Stimulated activated CD8-positive, alpha-beta memory T cell treated with anti-CD3 and anti-CD28 coated beads, Interleukin-15, amount 100 ng/mL, for 1 hour (primary cell): ENCODE results near the gene POLR2L.

Experiments used
- DNase-seq: peaks from one replicate; pipeline ENCODE4 v3.0.0-alpha.2; 2020; ENCODE audit warnings: low read depth

POLR2L gene

DNA sequence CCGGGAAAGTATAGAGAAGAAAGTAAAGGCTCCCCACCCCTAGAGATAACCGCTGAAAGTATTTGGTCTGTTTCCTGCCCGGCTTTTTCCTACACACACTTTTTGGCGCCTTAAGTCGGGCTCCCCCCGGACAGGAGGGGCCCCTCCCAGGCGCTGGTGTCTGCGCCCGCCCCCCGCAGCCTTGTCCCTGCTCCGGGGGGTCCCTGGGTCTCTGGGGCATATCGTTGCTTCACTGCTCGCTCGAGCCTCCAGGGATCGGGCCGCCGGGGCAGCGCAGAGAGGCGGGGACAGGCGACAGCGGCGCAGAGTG, 15.5 kb downstream of the POLR2L start:
- DNase-seq = no peak

DNA sequence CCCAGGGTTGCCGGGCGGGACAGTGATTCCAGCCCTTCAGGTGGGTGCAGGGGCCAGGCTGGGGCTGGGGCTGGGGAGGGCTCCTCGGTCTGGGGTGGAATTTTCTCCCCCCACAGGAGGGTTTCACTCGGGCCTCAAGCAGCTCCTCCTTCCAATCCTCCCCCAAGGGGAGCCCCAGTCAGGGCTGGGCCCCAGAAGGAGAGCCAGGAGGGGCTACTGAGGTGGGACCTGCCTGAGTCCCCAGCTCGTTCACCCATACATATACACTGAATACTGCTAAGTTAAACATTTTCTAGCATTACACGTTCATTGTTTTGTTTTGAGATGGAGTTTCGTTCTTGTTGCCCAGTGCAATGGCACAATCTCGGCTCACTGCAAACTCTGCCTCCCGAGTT, 16.1 kb downstream of the POLR2L start:
- DNase-seq = no peak

DNA sequence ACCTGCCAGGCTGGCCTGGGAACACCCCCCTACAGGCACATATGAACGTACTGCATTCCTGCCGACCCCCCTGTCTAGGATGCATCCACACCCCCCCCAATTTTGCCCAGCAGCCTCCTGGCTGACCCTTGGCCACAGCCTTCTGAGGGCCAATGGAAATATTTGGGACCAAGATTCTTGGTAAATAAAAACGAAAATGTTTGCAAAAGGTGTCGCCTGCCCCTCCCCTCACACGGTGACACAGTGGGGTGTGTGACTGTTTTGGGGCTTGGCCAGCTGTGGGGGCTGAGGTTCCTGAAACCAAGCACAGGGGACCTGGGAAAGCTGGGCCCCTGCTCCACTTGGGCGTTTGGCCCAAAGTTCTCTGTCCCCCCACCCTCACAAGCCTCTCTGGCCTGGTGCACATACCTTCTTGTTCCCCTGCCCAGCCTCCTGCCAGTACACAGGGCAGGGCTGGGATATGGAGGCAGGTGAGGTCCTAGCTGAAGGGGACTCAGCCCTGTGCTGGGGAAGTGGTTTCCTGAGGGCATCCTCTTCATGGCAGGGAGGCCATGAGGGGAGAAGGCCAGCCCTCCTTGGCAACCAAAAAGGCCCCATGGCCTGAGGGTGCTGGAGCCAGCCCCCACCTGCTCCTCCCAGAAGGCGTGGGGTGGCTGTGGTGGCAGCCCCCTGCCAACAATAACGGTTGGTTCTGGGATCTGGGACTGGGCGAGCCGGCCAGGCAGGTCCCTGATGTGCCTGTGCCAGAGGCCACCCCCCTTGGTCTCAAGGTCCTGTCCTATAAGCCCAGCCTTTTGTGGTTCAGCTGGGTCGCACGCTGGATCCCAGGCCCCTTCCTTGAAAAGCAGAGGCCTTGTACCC, 16.7 kb downstream of the POLR2L start:
- DNase-seq = no peak

- no peak for DNase-seq
Measured at GRCh38 chr11:824942-825341, 17.4 kb downstream of the POLR2L start.

GRCh38 chr11:824292-824880, 17.9 kb downstream of the POLR2L start:
- DNase-seq = no peak

DNA sequence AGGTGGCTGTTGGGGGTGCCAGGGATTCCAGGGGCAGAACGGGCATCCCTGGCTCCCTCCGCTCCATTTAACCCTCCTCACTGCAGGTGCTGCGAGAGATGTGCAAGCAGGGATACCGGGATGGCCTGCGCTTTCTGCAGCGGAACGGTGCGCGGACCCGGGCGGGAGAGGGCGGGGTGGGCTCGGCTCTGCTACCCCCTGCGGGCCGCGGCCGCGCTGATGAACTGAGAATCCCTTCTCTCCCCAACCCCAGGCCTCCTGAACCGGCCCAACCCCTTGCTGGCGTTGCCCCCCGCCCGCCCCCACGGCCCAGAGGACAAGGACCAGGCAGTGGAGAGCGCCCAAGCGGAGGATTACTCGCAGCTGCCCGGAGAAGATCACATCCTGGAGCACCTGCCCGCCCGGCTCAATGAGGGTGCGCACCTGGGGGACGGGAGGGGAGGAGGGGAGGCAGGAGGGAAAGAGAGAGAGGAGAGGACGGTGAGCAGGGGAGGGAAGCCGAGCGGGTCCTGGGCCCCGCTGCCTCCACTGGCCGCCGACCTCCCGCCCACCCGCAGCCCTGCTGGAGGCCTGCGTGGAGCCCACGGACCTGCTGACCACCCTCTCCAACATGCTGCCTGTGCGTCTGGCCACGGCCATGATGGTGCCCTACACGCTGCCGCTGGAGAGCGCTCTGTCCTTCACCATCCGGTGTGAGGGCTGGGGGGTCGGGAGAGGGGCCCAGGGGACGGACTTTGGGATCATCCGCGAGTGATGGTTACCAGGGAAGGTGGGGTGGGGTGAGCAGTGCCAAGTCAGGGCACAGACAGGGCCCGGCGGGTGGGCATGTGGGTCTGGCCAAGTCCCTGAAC, 18.7 kb downstream of the POLR2L start:
- no peak for DNase-seq

DNA sequence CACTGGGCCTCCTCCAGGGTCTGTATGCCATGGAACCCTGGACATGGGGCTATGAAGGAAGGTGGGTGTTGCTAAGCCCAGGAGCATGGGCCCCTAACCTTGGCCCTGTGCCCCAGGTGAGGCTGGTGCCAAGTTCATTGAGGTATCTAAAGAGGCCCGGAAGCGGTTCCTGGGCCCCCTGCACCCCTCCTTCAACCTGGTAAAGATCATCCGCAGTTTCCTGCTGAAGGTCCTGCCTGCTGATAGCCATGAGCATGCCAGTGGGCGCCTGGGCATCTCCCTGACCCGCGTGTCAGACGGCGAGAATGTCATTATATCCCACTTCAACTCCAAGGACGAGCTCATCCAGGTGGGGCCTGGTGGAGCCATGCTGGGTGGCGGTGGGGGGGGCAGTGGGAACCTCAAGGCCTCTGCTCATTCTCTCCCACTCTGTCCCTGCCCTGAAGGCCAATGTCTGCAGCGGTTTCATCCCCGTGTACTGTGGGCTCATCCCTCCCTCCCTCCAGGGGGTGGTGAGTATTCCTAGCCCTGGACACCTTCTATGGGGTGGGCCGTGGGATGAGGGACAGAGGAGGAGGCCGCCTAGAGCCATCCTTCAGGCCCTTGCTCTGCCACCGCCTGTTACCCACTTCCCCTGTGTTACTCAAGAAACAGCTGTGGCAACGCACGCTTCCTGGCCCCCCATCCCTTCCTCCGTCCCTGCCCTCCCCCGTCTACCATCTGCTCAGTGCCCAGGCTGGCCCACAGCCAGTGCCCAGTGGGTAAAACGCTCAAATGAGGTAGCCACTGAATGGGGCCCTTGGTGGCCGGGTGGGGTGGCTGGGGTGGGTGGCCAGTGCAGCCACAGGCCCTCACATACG, 20.6 kb downstream of the POLR2L start:
- no peak for DNase-seq

- no peak for DNase-seq
Measured at GRCh38 chr11:820655-821511, 21.4 kb downstream of the POLR2L start.

DNA sequence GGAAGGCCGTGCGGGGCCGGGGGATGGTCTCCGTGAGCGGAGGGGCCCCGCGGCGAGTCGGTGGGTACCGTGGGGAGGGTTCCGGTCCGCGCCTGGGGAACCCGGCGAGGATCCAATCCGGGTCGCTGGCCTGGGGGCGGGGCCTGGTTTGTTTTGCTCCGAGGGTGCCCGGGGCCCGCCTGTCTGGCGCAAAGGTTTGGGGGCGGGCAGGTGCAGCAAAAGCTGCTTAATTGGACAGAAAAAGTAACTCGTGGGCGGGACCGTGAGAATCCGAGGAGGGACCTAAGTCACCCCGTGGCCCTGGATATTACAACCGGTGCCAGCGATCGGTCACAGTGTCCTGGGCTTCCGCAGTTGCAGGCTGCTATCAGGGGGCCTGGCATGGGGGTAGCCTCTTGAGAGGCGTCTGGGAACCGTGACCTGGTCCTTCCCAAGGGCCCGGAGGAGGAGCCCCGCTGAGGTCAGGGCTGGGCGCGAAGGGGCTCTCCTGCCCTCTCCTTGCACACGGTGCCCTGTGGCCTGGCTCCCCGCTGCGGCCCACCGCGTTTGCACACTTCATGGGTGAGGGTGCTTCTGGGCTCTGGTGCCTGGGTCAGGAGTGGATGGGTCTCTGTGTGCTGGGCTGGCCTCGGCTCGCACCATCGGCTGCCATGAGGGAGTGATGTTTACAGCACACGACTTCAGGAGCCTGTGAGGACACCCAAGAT, 22.2 kb downstream of the POLR2L start:
- peak; percentile 88 for DNase-seq

DNA sequence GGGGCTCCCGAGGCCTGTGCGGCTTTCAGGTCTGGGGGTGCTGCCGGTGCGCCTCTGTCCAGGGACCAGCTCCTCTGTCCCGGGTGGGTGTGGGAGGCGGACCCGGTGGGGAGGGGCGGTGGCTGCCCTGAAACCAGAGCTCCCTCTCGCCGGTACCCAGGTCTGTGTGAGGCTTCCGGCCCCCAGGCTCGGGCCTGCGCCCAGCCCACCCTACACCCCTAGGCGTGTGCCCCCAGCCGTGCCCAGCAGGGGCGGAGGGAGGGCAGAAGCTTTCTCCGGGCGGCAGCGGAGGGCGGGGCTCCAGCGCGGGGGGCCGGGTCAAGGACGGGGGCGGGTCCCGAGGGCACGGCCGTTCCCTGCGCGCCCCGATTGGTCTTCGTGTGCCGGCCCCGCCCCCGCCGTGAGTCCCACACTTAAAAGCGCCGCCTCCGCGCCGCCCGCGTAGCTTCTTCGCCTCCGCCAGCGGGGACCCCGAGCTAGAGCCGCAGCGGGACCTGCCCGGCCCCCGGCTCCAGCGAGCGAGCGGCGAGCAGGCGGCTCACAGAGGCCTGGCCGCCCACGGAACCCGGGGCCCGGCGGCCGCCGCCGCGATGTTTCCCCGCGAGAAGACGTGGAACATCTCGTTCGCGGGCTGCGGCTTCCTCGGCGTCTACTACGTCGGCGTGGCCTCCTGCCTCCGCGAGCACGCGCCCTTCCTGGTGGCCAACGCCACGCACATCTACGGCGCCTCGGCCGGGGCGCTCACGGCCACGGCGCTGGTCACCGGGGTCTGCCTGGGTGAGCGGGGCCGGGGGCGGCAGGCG, 23.0 kb downstream of the POLR2L start:
- peak; percentile 89 for DNase-seq

- DNase-seq = no peak
Measured at GRCh38 chr11:818396-819128, 23.8 kb downstream of the POLR2L start, which contains the start of gene PNPLA2. Gene PNPLA2 (plus strand): TSS chr11:818914. CDS start chr11:819719, 805 bp downstream.

DNA sequence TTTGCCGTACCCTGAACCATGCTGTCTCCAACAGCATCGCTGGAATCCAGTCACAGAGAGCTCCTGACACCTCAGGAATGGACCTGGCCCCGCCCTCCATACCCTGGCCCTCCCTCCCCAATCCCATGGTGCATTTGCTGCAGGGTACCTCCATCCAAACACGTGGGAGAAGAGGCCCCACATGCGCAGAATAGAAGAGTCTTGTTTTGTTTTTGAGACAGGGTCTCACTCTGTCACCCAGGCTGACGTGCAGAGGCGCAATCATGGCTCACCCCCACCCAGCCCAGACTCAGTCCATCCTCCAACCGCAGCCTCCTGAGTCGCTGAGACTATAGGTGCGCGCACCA, 25.9 kb downstream of the POLR2L start:
- no peak for DNase-seq

DNA sequence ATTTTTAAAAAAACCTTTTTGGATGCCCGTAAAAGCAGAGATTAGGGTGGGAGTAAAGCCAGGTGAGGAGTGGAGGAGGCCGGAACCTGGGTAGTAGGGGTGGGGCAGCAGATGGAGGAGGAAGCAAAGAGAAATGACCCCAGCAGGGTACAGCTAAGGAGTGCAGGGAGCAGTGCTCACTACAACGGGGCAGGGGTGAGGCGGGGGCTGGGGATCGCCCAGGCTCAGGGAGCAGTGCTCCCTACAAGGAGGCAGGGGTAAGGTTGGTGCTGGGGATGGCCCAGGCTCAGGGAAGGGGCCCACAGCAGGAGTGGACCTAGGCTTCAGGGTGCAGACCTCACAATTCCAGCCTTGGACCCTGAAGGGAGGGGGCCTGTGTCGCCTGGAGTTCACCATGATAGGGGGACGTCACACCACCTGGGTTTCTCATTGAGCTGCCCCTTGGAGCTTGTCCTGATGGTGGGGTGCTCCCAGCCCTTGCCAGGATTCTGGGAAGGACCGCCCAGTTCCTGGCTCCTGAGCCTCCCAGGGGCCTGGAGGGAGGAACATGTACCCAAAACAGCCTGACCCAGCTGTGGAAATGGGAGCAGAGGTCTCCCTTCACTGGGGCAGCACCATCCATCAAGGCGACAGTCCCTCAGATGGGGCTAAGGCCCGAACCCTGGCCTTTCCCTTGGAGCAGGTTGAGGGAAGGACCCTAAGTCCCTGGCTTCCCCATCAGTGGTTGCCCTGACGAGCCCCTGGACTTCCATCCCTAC, 26.5 kb downstream of the POLR2L start:
- no peak for DNase-seq

DNA sequence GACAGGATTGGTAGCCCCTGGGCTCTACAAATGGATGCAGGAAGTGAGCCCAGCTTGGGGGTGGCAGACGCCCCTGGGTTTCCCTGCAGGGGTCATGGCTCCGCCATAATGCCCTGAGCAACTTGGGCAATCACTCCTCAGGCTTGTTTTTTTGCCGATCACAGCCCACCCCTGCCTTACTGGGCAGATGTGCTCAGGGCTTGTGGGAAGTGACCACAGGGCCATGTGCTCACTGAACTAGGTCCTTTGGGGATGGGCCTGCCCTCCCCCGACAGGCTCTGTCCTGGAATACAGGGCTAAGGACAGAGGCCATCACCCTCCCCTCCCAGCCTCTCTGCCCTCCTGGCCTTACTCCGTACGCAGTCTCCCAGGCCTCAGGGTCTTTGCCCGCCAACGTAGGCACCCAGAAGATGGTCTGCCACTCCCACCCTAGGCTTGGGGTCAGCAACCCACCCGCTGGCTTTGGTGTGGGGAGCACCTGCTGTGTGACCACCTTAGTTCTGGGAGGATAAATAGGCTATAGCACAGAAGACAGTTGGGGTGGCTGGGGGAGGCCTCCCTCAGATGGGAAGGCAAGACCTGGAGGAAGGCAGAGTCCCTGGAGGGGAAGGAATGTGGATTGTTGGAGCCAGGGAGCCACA, 28.8 kb downstream of the POLR2L start:
- DNase-seq = no peak

GRCh38 chr11:813072-813455, 29.3 kb downstream of the POLR2L start:
- DNase-seq = no peak

GRCh38 chr11:812390-812789, 29.9 kb downstream of the POLR2L start:
- DNase-seq = no peak

DNA sequence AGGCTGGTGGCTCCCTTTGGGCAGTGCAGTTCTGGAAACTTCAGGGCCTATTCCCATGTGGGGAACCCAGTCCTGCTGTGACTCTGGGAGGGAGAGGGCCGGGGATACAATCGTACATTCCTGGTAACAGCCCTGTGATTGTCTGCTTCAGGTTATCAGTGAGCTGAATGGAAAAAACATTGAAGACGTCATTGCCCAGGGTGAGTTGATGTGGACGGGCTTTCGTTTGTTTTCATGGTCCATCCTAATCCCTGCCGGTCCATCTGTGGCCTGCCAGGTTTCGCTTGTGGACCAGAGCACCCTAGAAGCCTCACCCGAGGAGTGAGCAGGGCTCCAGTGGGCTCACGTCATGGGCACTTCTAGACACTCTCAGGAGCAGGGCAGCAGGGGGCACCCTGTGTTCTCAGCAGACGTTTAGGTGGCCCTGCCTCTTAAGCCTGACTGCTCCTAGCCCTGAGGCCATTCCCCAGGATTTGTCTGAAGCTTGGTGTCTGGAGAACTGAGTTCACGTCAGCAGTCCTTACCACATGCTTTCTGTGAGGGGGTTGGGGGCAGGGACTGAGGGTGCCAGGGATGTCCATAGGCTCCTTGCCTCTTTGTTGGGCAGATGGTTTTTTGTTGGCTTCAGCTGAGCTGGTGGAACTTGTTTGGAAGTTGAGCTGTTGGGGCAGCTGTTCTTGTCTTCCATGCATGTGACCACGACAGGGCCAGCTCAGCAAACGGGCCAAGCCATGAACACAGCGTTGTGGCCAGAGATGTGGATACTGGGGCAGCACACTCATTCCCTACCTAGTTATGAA, 30.7 kb downstream of the POLR2L start:
- no peak for DNase-seq
